Measurements from ENCODE around the gene CHRNA10.

DNA sequence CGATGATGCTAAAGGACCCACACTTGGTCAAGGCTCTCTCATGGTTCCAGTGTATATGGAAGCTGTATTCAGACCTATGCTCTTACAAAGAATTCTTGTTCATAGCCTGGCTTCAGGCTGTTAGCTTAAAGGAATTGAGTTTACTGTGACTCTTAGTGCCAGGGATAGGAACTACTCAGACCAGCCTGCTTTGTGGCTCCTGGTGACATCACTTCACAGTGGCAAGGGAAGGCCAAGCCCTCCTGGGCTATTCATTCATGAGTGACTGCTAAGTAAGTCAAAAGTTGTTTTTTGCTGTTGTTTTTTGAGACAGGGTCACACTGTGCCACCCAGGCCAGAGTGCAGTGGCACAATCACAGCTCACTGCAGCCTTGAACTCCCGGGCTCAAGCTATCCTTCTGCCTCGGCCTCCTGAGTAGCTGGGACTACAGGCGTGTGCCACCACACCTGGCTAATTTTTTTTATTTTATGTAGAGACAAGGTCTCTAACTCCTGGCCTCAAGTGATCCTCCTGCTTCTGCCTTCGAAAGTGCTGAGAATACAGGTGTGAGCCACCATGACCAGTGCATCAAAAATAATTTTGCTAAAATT lies 39.0 kb downstream of the CHRNA10 start:
- TF ChIP-seq POLR2A (IDR thresholded peaks at IDR 0.05; ENCODE audit: low read length) (no peak), GATA1 (IDR thresholded peaks at IDR 0.05; ENCODE audit: low read depth, low read length) (no peak)

Data from erythroblast (primary cell).